ENCODE results near the gene RIC8B.

- no peak for TF ChIP-seq POLR2A (IDR thresholded peaks at IDR 0.05)
- TF ChIP-seq, protein P1, sequence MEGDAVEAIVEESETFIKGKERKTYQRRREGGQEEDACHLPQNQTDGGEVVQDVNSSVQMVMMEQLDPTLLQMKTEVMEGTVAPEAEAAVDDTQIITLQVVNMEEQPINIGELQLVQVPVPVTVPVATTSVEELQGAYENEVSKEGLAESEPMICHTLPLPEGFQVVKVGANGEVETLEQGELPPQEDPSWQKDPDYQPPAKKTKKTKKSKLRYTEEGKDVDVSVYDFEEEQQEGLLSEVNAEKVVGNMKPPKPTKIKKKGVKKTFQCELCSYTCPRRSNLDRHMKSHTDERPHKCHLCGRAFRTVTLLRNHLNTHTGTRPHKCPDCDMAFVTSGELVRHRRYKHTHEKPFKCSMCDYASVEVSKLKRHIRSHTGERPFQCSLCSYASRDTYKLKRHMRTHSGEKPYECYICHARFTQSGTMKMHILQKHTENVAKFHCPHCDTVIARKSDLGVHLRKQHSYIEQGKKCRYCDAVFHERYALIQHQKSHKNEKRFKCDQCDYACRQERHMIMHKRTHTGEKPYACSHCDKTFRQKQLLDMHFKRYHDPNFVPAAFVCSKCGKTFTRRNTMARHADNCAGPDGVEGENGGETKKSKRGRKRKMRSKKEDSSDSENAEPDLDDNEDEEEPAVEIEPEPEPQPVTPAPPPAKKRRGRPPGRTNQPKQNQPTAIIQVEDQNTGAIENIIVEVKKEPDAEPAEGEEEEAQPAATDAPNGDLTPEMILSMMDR (IDR thresholded peaks at IDR 0.05), result no peak
Measured at GRCh38 chr12:106790020-106790419, 15.5 kb downstream of the RIC8B start.

Measured in transverse colon (tissue), 3 donors.